Choroid plexus epithelial cell (primary cell): ENCODE measurements around the gene AGO4.
A peak's percentile ranks its signal among the peaks of the same experiment; 100 is the strongest.

Experiments
- DNase-seq: peaks from one replicate; pipeline ENCODE4 v3.0.0-alpha.2; 2010; ENCODE audit warnings: low read depth
- H3K4me3 ChIP-seq: 2 replicates; pipeline ENCODE4 v1.5.1; 2011; ENCODE audit warnings: low read depth, mild to moderate bottlenecking, control low read depth, low read length, moderate library complexity
- TF ChIP-seq, protein P1 (sequence below): conservative IDR thresholded peaks from 2 replicates; pipeline ENCODE4 v1.5.1; 2011; ENCODE audit warnings: low read depth, mild to moderate bottlenecking, control low read depth, inconsistent platforms, low read length, moderate library complexity

AGO4 gene

DNA sequence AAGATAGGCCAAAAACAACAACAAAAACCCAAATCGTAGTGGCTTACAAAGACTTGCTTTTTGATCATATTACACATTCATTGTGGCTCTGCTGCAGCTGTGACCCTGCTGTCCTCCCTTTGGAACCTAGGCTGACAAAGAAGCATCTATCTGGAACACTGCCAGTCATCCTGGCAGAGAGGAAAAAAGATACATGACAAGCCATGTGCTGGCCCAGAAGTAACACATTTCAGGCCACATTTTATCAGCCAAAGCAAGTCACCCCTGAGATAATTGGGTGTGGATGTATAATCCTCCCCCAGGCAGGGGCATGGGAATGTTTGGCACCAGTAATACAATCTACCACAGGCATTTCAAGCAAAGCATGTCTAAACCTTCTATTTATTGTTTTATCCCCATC is 38.0 kb downstream of the AGO4 start:
- TF ChIP-seq, protein P1, sequence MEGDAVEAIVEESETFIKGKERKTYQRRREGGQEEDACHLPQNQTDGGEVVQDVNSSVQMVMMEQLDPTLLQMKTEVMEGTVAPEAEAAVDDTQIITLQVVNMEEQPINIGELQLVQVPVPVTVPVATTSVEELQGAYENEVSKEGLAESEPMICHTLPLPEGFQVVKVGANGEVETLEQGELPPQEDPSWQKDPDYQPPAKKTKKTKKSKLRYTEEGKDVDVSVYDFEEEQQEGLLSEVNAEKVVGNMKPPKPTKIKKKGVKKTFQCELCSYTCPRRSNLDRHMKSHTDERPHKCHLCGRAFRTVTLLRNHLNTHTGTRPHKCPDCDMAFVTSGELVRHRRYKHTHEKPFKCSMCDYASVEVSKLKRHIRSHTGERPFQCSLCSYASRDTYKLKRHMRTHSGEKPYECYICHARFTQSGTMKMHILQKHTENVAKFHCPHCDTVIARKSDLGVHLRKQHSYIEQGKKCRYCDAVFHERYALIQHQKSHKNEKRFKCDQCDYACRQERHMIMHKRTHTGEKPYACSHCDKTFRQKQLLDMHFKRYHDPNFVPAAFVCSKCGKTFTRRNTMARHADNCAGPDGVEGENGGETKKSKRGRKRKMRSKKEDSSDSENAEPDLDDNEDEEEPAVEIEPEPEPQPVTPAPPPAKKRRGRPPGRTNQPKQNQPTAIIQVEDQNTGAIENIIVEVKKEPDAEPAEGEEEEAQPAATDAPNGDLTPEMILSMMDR = no peak
- DNase-seq = peak; percentile 2
- no peak overlapping the region for H3K4me3 ChIP-seq

DNA sequence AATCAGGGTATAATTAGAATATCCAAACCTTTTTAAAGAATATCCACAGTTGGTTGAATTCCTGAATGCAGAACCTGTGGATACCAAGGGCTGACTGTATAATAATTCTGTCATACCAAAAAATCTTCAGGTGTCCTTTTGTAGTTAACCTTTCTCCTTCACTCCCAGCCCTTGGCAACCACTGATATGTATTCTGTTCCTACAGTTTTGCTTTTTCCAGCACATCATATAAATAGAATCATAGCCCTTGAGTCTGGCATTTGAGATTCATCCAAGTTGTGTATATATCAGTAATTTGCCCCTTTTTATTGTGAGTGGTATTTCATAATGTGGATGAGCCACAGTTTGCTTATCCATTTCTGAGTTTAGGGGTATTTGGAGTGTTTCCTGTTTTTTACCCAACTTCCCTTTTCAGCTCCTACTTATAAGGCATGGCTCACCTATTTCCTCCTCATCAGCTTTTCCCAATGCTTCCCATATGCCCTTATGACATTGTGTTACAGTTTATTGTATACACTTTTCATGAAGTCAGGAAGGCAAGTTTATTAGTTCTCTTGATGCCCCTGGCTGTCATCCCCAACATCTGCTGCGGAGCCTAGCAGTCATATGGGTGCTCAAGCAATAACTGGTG is 40.2 kb downstream of the AGO4 start:
- H3K4me3 ChIP-seq = no peak overlapping the region
- TF ChIP-seq, protein P1 = no peak
- DNase-seq = no peak

DNA sequence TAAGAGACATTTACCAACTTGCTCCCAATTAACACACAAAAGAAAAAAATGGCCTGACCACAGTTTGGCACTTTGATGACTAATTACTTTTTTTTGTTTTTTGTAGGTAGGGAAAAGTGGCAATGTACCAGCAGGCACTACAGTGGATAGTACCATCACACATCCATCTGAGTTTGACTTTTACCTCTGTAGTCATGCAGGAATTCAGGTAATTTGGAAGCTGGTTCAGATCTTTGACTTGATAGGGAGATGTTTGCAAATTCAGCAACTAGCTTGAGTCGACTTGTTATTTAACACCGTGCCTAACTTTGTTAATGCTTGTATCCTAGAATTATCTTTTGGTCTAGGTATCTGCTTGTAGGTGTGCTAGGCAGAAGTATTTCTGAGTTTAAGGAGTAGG is 42.2 kb downstream of the AGO4 start:
- TF ChIP-seq, protein P1 = no peak
- H3K4me3 ChIP-seq = no peak overlapping the region
- no peak for DNase-seq

DNA sequence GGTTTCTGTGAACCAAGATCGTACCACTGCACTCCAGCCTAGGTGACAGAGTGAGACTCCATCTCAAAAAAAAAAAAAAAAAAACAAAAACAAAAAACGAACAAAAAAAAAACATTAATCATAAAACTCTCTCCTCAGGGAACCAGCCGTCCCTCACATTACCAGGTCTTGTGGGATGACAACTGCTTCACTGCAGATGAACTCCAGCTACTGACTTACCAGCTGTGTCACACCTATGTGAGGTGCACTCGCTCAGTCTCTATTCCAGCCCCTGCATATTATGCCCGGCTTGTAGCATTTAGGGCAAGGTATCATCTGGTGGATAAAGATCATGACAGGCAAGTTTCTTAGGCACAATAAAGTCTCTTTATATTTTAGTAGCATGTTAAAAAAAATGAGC is 42.9 kb downstream of the AGO4 start:
- no peak overlapping the region for H3K4me3 ChIP-seq
- DNase-seq = no peak
- TF ChIP-seq, protein P1 = no peak

DNA sequence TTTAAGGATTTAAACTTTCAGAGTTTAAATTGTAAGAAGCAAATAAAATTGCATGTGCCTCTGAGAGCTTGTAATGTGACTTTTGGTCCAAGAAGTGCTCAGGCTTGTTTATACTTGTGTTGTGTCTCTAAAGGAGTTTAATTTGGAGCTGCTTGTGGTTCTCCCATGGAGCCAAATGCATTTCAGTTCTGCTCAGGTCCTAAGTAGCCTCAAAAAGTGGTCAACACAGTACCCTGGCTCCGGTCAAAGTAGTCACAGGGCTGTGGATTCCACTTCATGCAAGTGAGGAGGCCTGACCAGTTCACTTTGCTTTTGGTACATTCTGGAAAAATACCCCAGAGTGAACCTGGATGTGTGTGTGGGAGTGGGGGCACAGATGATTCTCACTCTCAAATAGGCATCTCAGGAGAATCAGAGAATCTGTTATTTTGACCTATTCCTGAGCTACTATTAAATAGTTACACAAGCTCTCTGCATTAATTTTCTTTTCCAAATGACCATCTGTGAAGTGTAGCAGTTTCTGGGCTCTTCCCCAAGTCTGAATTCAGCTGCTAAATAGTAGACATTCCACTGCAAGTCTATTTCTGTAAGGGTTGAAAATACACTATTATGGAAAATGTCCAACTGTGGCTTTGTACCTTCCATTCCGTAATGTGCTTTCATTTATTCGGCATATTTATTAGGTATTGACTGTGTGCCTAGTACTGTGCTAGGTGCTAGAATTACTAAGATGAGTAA is 43.5 kb downstream of the AGO4 start:
- peak; percentile 82 for DNase-seq
- no peak overlapping the region for H3K4me3 ChIP-seq
- TF ChIP-seq, protein P1 = no peak

DNA sequence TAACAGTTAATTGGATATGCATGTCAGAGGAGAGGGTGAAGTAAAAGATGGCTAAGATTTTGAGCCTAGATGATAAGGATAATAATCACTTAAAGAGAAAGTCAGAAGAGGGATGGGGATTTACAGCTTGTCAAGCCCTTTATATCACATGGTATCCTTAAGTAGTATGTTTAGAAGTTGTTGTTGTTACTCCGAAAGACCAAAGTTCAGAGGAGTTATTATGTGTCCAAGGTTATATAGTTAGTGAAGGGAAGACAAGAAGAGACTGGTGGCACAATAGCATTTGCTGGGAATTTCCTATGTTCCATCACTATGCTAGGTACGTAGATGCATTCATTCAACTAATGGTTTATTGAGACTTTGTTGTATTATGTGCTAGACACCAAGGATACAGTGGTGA is 44.4 kb downstream of the AGO4 start:
- no peak for DNase-seq
- TF ChIP-seq, protein P1 = no peak

More for the DNA sequence above, 44.4 kb downstream of the AGO4 start:
- no peak overlapping the region for H3K4me3 ChIP-seq
